ENCODE results near the gene TTC22. TPM values are rescaled to one million over a fixed set of nuclear protein-coding genes. Genes with fewer than 3 reads are reported as not detected.

Gene TTC22
- total RNA-seq, 4 donors from 2014 or later = under 0.01 to 0.17 (median 0.09) TPM

GRCh38 chr1:54736685-54737084, 64.4 kb downstream of the TTC22 start:
- Histone ChIP-seq H3K4me3 (no peak overlapping the region), H3K4me1 (no peaks in the 10 kb centered on the region), H3K27me3 (no peaks in the 10 kb centered on the region), H3K27ac (replicated peaks in 1 of 4) (no peak overlapping the region), H3K36me3 (peaks cover 74 to 99% (median 88%) of the 10 kb centered on the region in 4 donors), H3K9me3 (no peaks in the 10 kb centered on the region)
- 96% methylated on average over 5 of the region's 5 CpGs for WGBS
- TF ChIP-seq CTCF (IDR thresholded peaks at IDR 0.05) (no peak), POLR2A (IDR thresholded peaks at IDR 0.05; ENCODE audit: low read depth) (no peak), EP300 (IDR thresholded peaks at IDR 0.05) (no peak), POLR2AphosphoS5 (IDR thresholded peaks at IDR 0.05) (no peak)
- intact Hi-C loops (cut with DNase I) = no loop called here
- DNase-seq (ENCODE audit: extremely low spot score) = no peak

Other genes starting within 250 kb of the TTC22 start
- not detected for gene FAM151A, start 177.8 kb downstream of the TTC22 start, total RNA-seq
- gene MROH7, start 159.5 kb downstream of the TTC22 start, total RNA-seq = 10 to 100 TPM; 11.6 to 20.8 (median 14.8) TPM
- 10 to 100 TPM; 10.8 to 16.4 (median 13.8) TPM for gene TTC4, start 85.5 kb downstream of the TTC22 start, total RNA-seq
- 1 to 10 TPM; 4.0 to 7.5 (median 5.7) TPM for gene PARS2, start 36.8 kb downstream of the TTC22 start, total RNA-seq
- 10 to 100 TPM; 10.8 to 16.1 (median 13.1) TPM for gene DHCR24, start 85.9 kb upstream of the TTC22 start, total RNA-seq
- gene TMEM61, start 179.3 kb upstream of the TTC22 start, total RNA-seq = 1 to 10 TPM in 1 of 4 donors, under 1 TPM in 2, not detected in 1; 0.66 to 2.5 (median 0.84) TPM
- gene BSND, start 197.6 kb upstream of the TTC22 start, total RNA-seq = not detected
- under 1 TPM in 2 of 4 donors, not detected in 2; 0.17 to 0.29 TPM for gene PCSK9, start 238.2 kb upstream of the TTC22 start, total RNA-seq

All from esophagus muscularis mucosa (tissue), 4 donors.